Hepatocyte (in vitro differentiated cells): ENCODE data around the gene ARSD. TPM values are rescaled to one million over a fixed set of nuclear protein-coding genes. Genes with fewer than 3 reads are reported as not detected.

Experiments
- DNase-seq: peaks from one replicate; pipeline ENCODE4 v3.0.0-alpha.2; 2016; ENCODE audit warnings: low spot score
- H2AFZ ChIP-seq: fragments of 200-600 bp; sonication (generic); 2 replicates; pipeline ENCODE4 v1.6.0; 2016; ENCODE audit warnings: antibody characterized with exemption, mild to moderate bottlenecking
- H3K27ac ChIP-seq: fragments of 200-600 bp; sonication (generic); 2 replicates; pipeline ENCODE4 v1.5.1; 2016; ENCODE audit warnings: mild to moderate bottlenecking
- H3K27me3 ChIP-seq: fragments of 200-600 bp; sonication (generic); 2 replicates; pipeline ENCODE4 v1.6.1; 2016
- H3K36me3 ChIP-seq: fragments of 200-600 bp; sonication (generic); replicated peaks from 2 replicates; pipeline ENCODE4 v1.5.1; 2016; ENCODE audit warnings: low read depth; ENCODE audit not compliant: insufficient read depth
- H3K4me1 ChIP-seq: fragments of 200-600 bp; sonication (generic); 2 replicates; pipeline ENCODE4 v1.5.1; 2016; ENCODE audit warnings: mild to moderate bottlenecking, moderate library complexity; ENCODE audit not compliant: insufficient read depth
- H3K4me2 ChIP-seq: fragments of 200-600 bp; sonication (generic); 2 replicates; pipeline ENCODE4 v1.6.0; 2016
- H3K4me3 ChIP-seq: fragments of 200-600 bp; sonication (generic); 2 replicates; pipeline ENCODE4 v1.5.1; 2016; ENCODE audit warnings: mild to moderate bottlenecking
- H3K79me2 ChIP-seq: fragments of 200-600 bp; sonication (generic); 2 replicates; pipeline ENCODE4 v1.6.0; 2017; ENCODE audit warnings: mild to moderate bottlenecking
- H3K9me2 ChIP-seq: fragments of 200-600 bp; sonication (generic); replicated peaks from 2 replicates; pipeline ENCODE4 v1.6.0; 2017; ENCODE audit warnings: mild to moderate bottlenecking; ENCODE audit not compliant: insufficient read depth
- H3K9me3 ChIP-seq: fragments of 200-600 bp; sonication (generic); 2 replicates; pipeline ENCODE4 v1.5.1; 2016; ENCODE audit warnings: low read depth, mild to moderate bottlenecking
- H4K20me1 ChIP-seq: fragments of 200-600 bp; sonication (generic); 2 replicates; pipeline ENCODE4 v1.6.0; 2016; ENCODE audit warnings: mild to moderate bottlenecking; ENCODE audit not compliant: insufficient read depth, poor library complexity, severe bottlenecking
- EZH2 ChIP-seq: fragments of 200-600 bp; sonication (generic); IDR thresholded peaks from 2 replicates; pipeline ENCODE4 v1.6.1; 2016; ENCODE audit warnings: antibody characterized with exemption, mild to moderate bottlenecking, borderline replicate concordance
- EZH2phosphoT487 ChIP-seq: fragments of 200-600 bp; sonication (generic); IDR thresholded peaks from one replicate; pipeline ENCODE4 v1.6.1; 2018; ENCODE audit warnings: antibody characterized with exemption, mild to moderate bottlenecking, low read depth, moderate library complexity; ENCODE audit not compliant: unreplicated experiment, severe bottlenecking
- WGBS: methylation state at CpG from one replicate; pipeline ENCODE4 v1.1.6; 2016; ENCODE audit warnings: low lambda C conversion rate; ENCODE audit errors: missing lambda C conversion rate; 5-methylcytosine and 5-hydroxymethylcytosine counted together
- polyA plus RNA-seq: library from polyadenylated mRNA; unstranded; fragments of >200 nt; fragmentation: Nextera tagmentation; extraction: Ambion mirVana; gene quantifications from 2 replicates; pipeline ENCODE4 v1.2.1, GENCODE V29; 2016
- total RNA-seq: library from RNA; depleted of rRNA; stranded (reverse); fragments of >200 nt; gene quantifications from 2 replicates; pipeline ENCODE4 v1.2.3, GENCODE V29; 2014
- TF ChIP-seq, protein P1 (sequence below): fragments of 200-600 bp; sonication (generic); IDR thresholded peaks from 2 replicates; pipeline ENCODE4 v1.5.1; 2016; ENCODE audit warnings: antibody characterized with exemption, mild to moderate bottlenecking; ENCODE audit not compliant: poor library complexity

ARSD gene
- total and polyA plus RNA-seq, 2 experiments from 2014 or later: 25.0 to 32.9 TPM

DNA sequence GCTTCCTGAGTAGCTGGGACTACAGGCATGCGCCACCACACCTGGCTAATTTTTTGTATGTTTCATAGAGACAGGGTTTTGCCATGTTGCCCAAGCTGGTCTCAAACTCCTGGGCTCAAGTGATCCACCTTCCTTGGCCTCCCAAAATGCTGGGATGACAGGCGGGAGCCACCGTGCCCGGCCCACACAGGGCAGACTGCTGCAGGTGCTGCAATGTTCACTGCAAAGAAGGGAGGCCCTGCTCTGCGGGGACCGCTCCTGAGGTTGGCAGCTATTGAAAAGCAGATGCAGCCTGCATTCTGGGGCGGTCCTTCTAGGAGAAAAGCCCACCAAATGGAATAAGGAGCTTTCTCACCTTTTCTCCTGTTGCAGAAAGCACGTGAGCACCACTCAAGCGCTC lies 5.0 kb downstream of the ARSD start:
- no peaks in the 10 kb centered on the region for H4K20me1 ChIP-seq
- H3K36me3 ChIP-seq: no peaks in the 10 kb centered on the region
- H2AFZ ChIP-seq: no peak overlapping the region
- no peaks in the 10 kb centered on the region for H3K79me2 ChIP-seq
- TF ChIP-seq EZH2phosphoT487 (no peak), EZH2 (no peak)
- TF ChIP-seq, protein P1, sequence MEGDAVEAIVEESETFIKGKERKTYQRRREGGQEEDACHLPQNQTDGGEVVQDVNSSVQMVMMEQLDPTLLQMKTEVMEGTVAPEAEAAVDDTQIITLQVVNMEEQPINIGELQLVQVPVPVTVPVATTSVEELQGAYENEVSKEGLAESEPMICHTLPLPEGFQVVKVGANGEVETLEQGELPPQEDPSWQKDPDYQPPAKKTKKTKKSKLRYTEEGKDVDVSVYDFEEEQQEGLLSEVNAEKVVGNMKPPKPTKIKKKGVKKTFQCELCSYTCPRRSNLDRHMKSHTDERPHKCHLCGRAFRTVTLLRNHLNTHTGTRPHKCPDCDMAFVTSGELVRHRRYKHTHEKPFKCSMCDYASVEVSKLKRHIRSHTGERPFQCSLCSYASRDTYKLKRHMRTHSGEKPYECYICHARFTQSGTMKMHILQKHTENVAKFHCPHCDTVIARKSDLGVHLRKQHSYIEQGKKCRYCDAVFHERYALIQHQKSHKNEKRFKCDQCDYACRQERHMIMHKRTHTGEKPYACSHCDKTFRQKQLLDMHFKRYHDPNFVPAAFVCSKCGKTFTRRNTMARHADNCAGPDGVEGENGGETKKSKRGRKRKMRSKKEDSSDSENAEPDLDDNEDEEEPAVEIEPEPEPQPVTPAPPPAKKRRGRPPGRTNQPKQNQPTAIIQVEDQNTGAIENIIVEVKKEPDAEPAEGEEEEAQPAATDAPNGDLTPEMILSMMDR: no peak
- H3K4me3 ChIP-seq: no peak overlapping the region
- H3K27ac ChIP-seq: no peak overlapping the region
- H3K4me1 ChIP-seq: no peaks in the 10 kb centered on the region
- H3K9me2 ChIP-seq: no peaks in the 10 kb centered on the region
- H3K4me2 ChIP-seq: no peak overlapping the region
- H3K9me3 ChIP-seq: no peaks in the 10 kb centered on the region
- no peaks in the 10 kb centered on the region for H3K27me3 ChIP-seq
- 96% methylated on average over 9 of the region's 9 CpGs for WGBS
- DNase-seq: no peak

DNA sequence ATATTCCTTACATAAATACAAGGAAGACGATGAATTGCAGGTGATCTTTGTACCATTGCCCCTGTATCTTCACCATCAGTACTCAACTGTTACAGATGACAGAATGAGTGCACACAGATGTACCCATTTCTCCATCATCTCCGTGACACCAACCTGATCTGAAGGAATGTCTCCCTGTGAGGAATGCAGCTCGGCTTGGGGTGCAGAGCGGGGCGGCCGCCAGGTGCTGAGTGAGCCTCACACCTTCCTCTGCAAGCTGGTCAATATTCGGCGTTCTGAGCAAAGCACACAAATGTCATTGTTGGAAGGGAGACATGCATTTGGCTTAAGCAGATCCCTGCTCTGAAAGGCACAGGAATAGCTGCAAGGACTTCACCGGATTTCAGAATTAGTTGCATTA lies 7.4 kb downstream of the ARSD start:
- DNase-seq: no peak
- TF ChIP-seq EZH2 (no peak), EZH2phosphoT487 (no peak)
- TF ChIP-seq, protein P1: no peak
- no peaks in the 10 kb centered on the region for H3K9me3 ChIP-seq
- no peak overlapping the region for H3K27ac ChIP-seq
- no peaks in the 10 kb centered on the region for H3K36me3 ChIP-seq
- H3K4me2 ChIP-seq: no peak overlapping the region
- no peaks in the 10 kb centered on the region for H3K27me3 ChIP-seq
- no peaks in the 10 kb centered on the region for H3K9me2 ChIP-seq
- H3K4me1 ChIP-seq: no peaks in the 10 kb centered on the region
- H4K20me1 ChIP-seq: no peaks in the 10 kb centered on the region
- WGBS: 75% methylated on average over 9 of the region's 9 CpGs
- no peaks in the 10 kb centered on the region for H3K79me2 ChIP-seq
- no peak overlapping the region for H3K4me3 ChIP-seq
- H2AFZ ChIP-seq: no peak overlapping the region

DNA sequence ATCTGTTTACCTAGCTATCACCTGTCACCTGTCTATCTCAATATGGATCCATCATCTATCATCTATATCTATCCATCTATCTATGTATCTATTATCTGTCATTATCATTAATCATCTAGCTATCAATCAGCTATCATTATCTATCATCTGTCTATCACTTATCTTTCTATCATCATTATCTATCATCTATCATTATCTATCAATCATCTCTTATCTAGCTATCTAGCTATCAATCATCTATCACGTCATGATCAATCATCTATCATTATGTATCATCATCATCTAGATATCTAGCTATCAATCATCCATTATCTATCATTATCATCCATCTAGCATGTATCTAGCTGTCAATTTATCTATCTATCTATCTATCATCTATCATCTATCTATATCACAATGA lies 7.9 kb downstream of the ARSD start:
- TF ChIP-seq, protein P1: no peak
- no peak for TF ChIP-seq EZH2phosphoT487
- TF ChIP-seq EZH2: no peak
- H3K9me2 ChIP-seq: no peaks in the 10 kb centered on the region
- H3K27me3 ChIP-seq: no peaks in the 10 kb centered on the region
- no peak overlapping the region for H3K27ac ChIP-seq
- H4K20me1 ChIP-seq: no peaks in the 10 kb centered on the region
- H2AFZ ChIP-seq: no peak overlapping the region
- no peak overlapping the region for H3K4me2 ChIP-seq
- 81% methylated on average over 1 of the region's 1 CpG for WGBS
- H3K79me2 ChIP-seq: no peaks in the 10 kb centered on the region
- H3K36me3 ChIP-seq: no peaks in the 10 kb centered on the region
- DNase-seq: no peak
- H3K4me1 ChIP-seq: no peaks in the 10 kb centered on the region
- no peaks in the 10 kb centered on the region for H3K9me3 ChIP-seq
- H3K4me3 ChIP-seq: no peak overlapping the region

DNA sequence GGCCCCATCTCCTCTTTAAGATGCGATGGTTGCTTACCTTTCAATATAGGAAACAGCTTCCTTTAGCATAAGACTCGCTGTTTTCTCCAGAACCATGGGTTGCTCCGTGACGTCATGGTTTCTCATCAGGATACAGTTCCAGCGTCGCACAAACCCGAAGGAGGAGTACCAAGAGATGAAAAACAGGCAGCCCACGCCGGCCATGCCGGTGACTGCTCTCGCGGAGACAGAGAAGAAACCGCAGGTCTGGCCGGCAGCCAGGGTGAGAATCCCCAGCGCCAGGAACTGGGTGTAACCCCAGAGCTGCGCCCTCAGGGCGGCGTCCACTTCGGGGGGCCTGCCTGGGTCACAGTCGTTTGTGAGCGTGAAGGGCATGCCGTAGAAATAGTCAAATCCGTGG lies 11.4 kb downstream of the ARSD start:
- WGBS: 96% methylated on average over 23 of the region's 23 CpGs
- Histone ChIP-seq H3K9me2 (no peaks in the 10 kb centered on the region), H3K9me3 (no peaks in the 10 kb centered on the region), H4K20me1 (no peaks in the 10 kb centered on the region), H3K4me3 (no peak overlapping the region), H3K27ac (no peak overlapping the region), H3K4me2 (no peak overlapping the region), H2AFZ (no peak overlapping the region), H3K27me3 (no peaks in the 10 kb centered on the region), H3K79me2 (no peaks in the 10 kb centered on the region), H3K36me3 (no peaks in the 10 kb centered on the region), H3K4me1 (no peaks in the 10 kb centered on the region)
- TF ChIP-seq EZH2phosphoT487 (no peak), EZH2 (no peak)
- TF ChIP-seq, protein P1: no peak
- no peak for DNase-seq
